Activated naive CD4-positive, alpha-beta T cell treated with anti-CD3 and anti-CD28 coated beads for 36 hours (primary cell): ENCODE measurements around the gene IL27RA. TPM values are rescaled to one million over a fixed set of nuclear protein-coding genes. Genes with fewer than 3 reads are reported as not detected.

Experiments
- CTCF ChIA-PET: fragments of 350-600 bp; sonication (Branson Sonifier 250); formaldehyde crosslinking; loops from one replicate; lab custom pipeline; 2021; ENCODE audit warnings: antibody characterized with exemption; lab: Charles Lee
- DNase-seq: peaks from one replicate; pipeline ENCODE4 v3.0.0-alpha.2; 2020
- H3K27ac Mint-ChIP-seq: one replicate; pipeline ENCODE4 v1.8.0; 2021; ENCODE audit warnings: mild to moderate bottlenecking, mixed read lengths
- H3K27me3 Mint-ChIP-seq: one replicate; pipeline ENCODE4 v1.8.0; 2021; ENCODE audit warnings: low read depth, mixed read lengths
- H3K36me3 Mint-ChIP-seq: one replicate; pipeline ENCODE4 v1.8.0; 2021; ENCODE audit warnings: low read depth, mixed read lengths
- H3K4me1 Mint-ChIP-seq: one replicate; pipeline ENCODE4 v1.8.0; 2021; ENCODE audit warnings: low read depth, mixed read lengths
- H3K4me3 Mint-ChIP-seq: one replicate; pipeline ENCODE4 v1.8.0; 2021; ENCODE audit warnings: mild to moderate bottlenecking, moderate library complexity, mixed read lengths
- H3K9me3 Mint-ChIP-seq: one replicate; pipeline ENCODE4 v1.8.0; 2021; ENCODE audit warnings: mixed read lengths
- intact Hi-C: fragments of 100-400 bp; cut with micrococcal nuclease; formaldehyde crosslinking; loops from one replicate; pipeline ENCODE4 v1.15.1; 2023
- total RNA-seq, 2 experiments: library from RNA; stranded (reverse); gene quantifications; one replicate each; pipeline ENCODE4 v1.2.3, GENCODE V29; 2021

IL27RA gene
- total RNA-seq, 2 experiments from 2014 or later = 59.3 to 59.4 TPM

DNA sequence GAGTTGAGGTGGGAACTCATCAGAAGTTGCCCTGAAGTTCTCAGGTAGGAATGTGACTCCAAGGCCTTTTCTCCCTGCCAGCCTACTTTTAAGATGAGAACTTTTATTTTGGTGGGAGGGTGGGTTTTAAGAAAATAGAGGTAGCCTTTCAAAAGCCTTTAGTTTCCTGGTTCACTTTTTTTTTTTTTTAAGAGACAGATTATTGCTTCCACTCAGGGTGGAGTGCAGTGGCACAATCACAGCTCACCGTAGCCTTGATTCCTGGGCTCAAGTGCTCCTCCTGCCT, 51.1 kb downstream of the IL27RA start:
- H3K27me3 Mint-ChIP-seq = no peaks in the 10 kb centered on the region
- H3K27ac Mint-ChIP-seq = no peak overlapping the region
- CTCF ChIA-PET = interaction anchor here (1.0 to 1.4 kb wide), 4 partner anchors 11 to 202 kb away, joined by 3 to 6 read pairs (median 4); partner anchors contain the start of gene ASF1B
- intact Hi-C loops = loop anchor here (5.0 kb wide), 1 partner anchor 285 kb away; the partner anchor contains the start of gene ZSWIM4
- H3K9me3 Mint-ChIP-seq = no peaks in the 10 kb centered on the region
- no peaks in the 10 kb centered on the region for H3K36me3 Mint-ChIP-seq
- H3K4me1 Mint-ChIP-seq = peaks cover 11% of the 10 kb centered on the region
- no peak for DNase-seq
- peak overlapping the region; percentile 95 for H3K4me3 Mint-ChIP-seq

DNA sequence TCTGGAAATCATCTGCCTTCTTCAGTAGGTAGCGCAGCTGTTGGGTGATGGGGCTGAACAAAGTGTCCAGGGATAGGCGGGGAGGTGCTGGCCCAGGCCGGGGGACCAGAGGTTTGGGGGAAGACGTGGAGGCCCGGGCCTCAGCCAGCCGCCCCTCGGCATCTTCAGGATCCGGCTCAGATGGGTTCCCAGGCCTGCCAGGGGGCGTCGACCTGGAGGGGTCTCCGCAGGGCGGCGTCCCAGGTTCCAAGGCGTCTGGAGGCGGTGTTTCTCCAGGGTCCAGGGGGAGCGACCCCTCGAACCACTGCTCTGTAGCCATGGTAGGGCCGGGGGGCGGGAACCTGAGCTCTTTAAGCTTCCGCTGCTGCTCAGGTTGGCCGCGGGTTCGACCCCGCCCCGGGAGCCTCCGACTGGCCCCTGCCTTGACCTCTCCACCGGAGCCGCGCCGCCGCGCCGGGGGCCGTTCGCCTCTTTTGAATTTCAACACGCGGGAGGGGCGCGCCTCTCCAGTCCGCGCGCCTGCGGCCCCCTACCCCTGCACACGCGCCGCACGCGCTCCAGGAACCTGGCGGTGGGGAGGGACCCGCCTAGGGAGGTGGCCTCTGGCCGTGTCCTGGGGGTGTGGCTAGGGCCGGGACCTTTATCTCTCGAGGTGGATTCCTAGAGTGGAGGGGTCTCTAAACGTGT, 53.9 kb downstream of the IL27RA start, which contains the start of gene C19orf67:
Gene C19orf67 (minus strand): TSS at position 475 of the 687 bp plus-strand sequence. CDS start 156 bp downstream, at position 319.
- intact Hi-C loops = no loop called here
- Mint-ChIP-seq H3K9me3 (no peaks in the 10 kb centered on the region), H3K4me1 (peaks cover 20% of the 10 kb centered on the region), H3K27me3 (no peaks in the 10 kb centered on the region), H3K36me3 (peaks cover 9% of the 10 kb centered on the region), H3K4me3 (no peak within 1 kb of the TSS), H3K27ac (no peak within 1 kb of the TSS)
- DNase-seq = no peak
- CTCF ChIA-PET = interaction anchor here (1.1 kb wide), 1 partner anchor 51 kb away, joined by 4 read pairs; the partner anchor contains the start of gene ASF1B

DNA sequence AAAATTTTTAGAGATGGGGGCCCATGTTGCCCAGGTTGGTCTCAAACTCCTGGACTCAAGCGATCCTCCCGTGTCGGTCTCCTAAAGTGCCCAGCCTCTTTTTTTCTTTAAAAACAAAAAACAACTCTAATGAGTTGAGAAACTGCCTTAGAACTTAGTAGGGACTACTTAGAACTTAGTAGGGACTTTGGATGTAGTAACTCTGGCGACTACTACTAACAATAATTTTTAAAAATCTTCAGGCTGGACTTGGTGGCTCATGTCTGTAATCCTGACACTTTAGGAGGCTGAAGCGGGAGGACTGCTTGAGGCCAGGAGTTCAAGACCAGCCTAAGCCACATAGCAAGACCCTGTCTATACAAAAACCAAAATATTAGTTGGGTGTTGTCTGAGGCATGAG, 54.5 kb downstream of the IL27RA start:
- Mint-ChIP-seq H3K27me3 (no peaks in the 10 kb centered on the region), H3K36me3 (peaks cover 9% of the 10 kb centered on the region), H3K27ac (no peak overlapping the region), H3K4me1 (peaks cover 19% of the 10 kb centered on the region), H3K9me3 (no peaks in the 10 kb centered on the region), H3K4me3 (no peak overlapping the region)
- no peak for DNase-seq
- intact Hi-C loops = no loop called here
- CTCF ChIA-PET = no interaction called here

DNA sequence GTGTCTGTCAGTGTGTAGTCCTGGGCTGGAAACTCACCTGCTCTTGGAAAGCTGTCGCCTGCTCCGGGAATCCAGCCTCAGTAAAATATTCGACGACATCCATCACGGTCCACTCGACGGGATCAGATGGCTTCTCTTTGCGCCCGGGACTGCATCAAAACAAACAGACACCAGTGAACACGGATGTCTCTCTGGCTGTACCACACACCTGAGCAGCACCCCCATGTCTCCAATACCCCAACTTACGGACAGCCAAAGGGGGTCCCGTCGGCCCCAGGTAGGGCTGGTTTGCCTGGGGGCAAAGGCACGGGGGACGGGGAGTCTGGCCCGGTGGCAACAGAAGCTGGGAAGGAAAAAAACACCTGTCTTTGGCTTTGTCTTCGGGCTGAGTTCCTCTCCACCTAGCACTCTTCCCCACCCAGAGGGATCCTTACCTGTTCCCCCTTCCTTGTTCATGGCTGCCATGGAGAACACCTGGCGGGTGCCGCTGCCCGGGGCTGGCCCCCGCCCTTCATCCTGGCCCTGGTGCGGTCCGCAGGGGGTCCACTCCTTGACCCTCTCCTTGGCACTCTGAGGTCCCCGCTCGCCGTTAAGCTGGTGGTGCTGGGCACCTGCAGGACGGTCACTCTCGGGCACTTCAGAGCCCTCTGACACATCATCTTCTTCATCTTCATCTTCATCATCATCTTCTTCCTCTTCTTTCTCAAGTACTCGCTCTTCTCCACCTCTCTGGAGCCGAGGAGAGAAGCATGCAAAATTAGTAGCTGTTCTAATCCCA, 57.3 kb downstream of the IL27RA start:
- DNase-seq = no peak
- H3K27ac Mint-ChIP-seq = peak overlapping the region; percentile 71
- H3K4me1 Mint-ChIP-seq = peaks cover 24% of the 10 kb centered on the region
- H3K4me3 Mint-ChIP-seq = peak overlapping the region; percentile 79
- CTCF ChIA-PET = interaction anchor here (2.1 kb wide), 1 partner anchor 13 kb away, joined by 5 read pairs; no protein-coding TSS in a partner anchor
- peaks cover 15% of the 10 kb centered on the region for H3K9me3 Mint-ChIP-seq
- H3K36me3 Mint-ChIP-seq = peaks cover 16% of the 10 kb centered on the region
- intact Hi-C loops = no loop called here
- H3K27me3 Mint-ChIP-seq = no peaks in the 10 kb centered on the region

DNA sequence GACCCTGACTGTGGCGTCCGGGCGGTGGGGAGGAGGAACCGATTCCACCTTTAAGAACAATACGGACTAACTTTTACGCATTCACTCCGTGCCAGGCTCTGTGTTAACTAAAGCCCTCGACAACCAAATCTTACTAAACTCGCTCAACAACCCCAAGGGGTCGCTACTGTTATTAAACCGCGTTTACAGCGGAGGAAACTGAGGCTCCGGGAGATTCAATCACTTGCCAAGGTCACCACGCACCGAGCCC, 57.8 kb downstream of the IL27RA start:
- peak; percentile 33 for DNase-seq
- Mint-ChIP-seq H3K27ac (peak overlapping the region; percentile 71), H3K4me3 (peak overlapping the region; percentile 79), H3K4me1 (peaks cover 24% of the 10 kb centered on the region), H3K9me3 (peaks cover 15% of the 10 kb centered on the region), H3K27me3 (no peaks in the 10 kb centered on the region), H3K36me3 (peaks cover 16% of the 10 kb centered on the region)
- intact Hi-C loops = no loop called here
- CTCF ChIA-PET = interaction anchor here (2.1 kb wide), 1 partner anchor 14 kb away, joined by 5 read pairs; no protein-coding TSS in a partner anchor

DNA sequence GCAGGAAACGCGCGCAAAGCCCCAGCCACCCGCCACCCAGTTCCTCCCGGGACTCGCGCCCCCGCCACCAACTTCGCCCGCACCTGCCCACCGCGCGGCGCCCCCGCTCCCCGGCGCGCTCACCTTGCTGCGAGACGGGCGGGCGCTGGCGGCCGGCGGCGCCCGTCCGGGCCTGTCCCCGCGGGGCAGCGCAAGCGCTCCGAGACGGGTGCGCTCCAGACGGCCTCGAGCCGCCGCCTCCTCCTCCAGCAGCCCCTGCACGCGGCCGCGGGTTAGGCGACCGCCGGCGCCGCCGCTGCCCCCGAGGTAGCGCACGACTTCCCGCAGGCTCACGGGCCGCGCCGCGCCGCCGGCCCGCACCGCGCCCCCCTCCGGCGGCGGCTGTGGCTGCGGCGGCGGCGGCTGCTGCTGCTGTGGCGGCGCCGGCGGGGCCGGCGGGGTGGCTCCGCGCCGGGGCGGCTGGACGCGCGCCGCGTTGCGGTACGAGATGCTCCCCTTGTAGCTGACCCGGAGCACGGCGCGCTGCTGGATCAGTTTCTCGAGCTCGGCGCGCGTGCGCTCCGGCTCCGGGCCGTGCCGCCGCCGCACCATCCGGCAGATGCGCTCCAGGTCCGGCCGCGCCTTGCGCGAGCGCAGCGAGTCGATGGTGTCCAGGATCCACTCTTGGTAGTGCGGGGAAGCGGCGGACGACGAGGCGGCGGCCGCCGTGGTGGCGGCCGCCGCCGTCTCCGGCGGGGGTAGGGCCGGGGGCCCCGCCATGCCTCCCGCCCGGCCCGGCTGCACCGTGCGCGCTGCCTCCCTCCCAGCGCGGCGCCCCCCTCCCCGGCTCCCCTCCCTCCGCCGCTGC, 58.3 kb downstream of the IL27RA start:
- Mint-ChIP-seq H3K4me3 (peak overlapping the region; percentile 79), H3K4me1 (peaks cover 24% of the 10 kb centered on the region), H3K36me3 (peaks cover 18% of the 10 kb centered on the region), H3K27me3 (no peaks in the 10 kb centered on the region), H3K9me3 (peaks cover 15% of the 10 kb centered on the region), H3K27ac (peak overlapping the region; percentile 71)
- peak; percentile 41 for DNase-seq
- intact Hi-C loops = no loop called here
- CTCF ChIA-PET = interaction anchor here (1.0 to 2.1 kb wide), 2 partner anchors 14 to 47 kb away, joined by 4 to 5 read pairs; partner anchors contain the start of gene ASF1B

DNA sequence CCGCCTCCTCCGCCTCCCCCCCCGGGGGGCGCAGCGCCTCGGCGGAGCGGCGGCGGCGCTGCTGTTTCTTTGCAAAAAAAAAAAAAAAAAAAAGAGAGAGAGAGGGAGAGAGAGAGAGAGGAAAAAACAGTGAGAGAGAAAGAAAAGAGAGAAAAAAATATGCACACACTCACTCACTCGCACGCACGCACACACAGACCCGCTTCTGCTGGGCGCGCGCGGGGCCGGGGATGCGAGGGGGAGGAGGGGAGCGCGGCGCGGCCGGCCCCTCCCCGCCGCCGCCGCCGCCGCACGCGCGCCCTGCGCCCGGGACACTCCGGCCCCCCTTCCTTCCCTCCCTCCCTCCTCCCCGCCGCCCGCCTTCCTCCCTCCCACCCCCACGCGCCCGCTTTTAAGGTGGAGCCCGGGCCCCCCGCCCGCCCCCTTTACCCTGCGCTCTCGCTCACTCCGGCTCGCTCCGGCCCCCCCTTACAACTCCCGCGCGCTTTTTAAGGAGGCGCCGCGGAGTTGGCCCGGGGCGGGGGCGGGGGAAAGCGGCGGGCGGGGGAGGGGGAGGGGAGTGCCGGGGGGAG, 59.0 kb downstream of the IL27RA start, which contains the start of gene SAMD1:
Gene SAMD1 (minus strand): TSS at position 243 of the 572 bp plus-strand sequence.
- intact Hi-C loops = loop anchor here (1.0 kb wide), 4 partner anchors 9 to 46 kb away; partner anchors contain the start of genes ASF1B and PRKACA
- peak within 1 kb of the TSS; percentile 97 for H3K27ac Mint-ChIP-seq

DNA sequence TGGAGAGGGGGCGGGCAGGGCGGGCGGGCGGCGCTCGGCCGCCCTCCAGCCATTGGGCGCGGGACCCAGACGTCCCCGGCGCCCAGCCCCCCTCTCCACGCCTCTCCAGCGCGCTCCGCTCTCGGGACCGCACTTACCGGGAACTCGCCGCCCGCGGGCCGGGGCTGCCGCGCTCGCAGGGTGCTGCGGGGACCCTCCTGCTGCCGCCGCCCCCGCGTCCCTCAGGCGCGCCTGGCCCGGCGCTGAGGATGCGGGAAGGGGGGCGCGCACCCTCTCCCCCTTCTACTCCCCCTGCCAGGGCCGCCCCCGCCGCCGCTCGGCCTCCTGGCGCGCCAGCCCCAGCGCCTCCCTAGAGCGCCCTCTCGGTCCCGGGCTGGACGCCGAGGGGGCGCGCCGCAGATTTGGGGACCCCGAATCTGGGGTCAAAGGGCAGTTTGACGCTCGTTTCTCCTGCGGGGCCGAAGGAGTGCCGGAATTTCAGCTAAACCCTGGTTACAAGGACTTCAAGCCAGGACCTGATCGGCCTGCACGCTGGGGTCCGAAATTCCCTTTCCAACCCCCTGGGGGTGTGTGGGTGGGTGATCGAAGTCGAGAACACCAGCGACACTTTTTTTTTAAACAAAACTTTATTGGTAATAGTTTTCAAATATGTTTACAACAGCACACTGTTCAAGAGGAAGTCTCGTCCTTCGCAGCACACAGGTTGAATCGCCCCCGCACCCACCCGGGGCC, 59.7 kb downstream of the IL27RA start:
- Mint-ChIP-seq H3K27me3 (no peaks in the 10 kb centered on the region), H3K4me1 (peaks cover 24% of the 10 kb centered on the region), H3K9me3 (peaks cover 15% of the 10 kb centered on the region), H3K27ac (peak overlapping the region; percentile 97), H3K4me3 (peak overlapping the region; percentile 96), H3K36me3 (peaks cover 18% of the 10 kb centered on the region)
- intact Hi-C loops = loop anchor here (1.0 kb wide), 4 partner anchors 10 to 45 kb away; partner anchors contain the start of genes ASF1B and PRKACA
- peak; percentile 78 for DNase-seq
- CTCF ChIA-PET = interaction anchor here (0.6 to 1.0 kb wide), 4 partner anchors 22 to 344 kb away, joined by 3 to 4 read pairs (median 3); partner anchors contain the start of gene ASF1B

More for the DNA sequence above, 59.0 kb downstream of the IL27RA start, which contains the start of gene SAMD1:
- DNase-seq = peak; percentile 84
- Mint-ChIP-seq H3K27me3 (no peaks in the 10 kb centered on the region), H3K9me3 (peaks cover 15% of the 10 kb centered on the region), H3K36me3 (peaks cover 18% of the 10 kb centered on the region), H3K4me3 (peak within 1 kb of the TSS; percentile 96), H3K4me1 (peaks cover 24% of the 10 kb centered on the region)
- CTCF ChIA-PET = interaction anchor here (0.6 to 1.0 kb wide), 2 partner anchors 46 to 256 kb away, joined by 3 to 4 read pairs; partner anchors contain the start of gene ASF1B

DNA sequence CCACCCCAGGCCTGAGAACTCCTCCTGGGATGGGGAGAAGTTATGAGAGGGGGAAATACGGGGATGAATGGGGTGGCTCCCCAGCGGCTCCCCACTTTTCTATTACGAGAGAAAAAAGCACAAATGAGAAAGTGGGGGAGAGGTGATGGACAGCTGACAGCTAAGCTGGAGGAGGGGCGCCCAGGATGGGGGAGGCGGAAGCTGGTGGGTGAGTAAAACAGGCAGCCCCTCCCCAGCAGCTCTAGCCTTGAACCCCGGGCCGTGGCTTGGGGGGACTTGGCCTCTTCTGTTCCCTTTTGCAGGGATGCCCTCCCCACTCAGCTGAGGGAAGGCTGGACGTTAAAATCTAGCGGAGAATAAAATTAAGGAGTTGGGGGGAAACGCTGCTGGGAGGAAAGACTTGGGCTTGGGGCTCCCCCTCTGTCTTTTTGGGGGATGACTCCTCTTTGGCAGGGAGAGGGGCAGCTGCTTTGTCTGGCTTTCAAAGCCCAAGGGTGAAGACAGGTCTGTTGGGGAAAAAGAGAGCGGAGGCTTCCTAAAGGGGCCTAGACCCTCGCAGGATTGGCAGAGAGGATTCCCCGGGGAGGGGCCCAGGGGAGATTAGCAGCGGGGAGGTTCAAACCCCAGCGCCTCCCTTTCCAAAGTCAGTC, 60.4 kb downstream of the IL27RA start:
- Mint-ChIP-seq H3K9me3 (peaks cover 15% of the 10 kb centered on the region), H3K4me1 (peaks cover 24% of the 10 kb centered on the region), H3K36me3 (peaks cover 22% of the 10 kb centered on the region), H3K27ac (peak overlapping the region; percentile 97), H3K4me3 (peak overlapping the region; percentile 96), H3K27me3 (no peaks in the 10 kb centered on the region)
- CTCF ChIA-PET = interaction anchor here (0.9 to 1.0 kb wide), 3 partner anchors 22 to 344 kb away, joined by 3 to 4 read pairs (median 3); partner anchors contain the start of gene ASF1B
- intact Hi-C loops = loop anchor here (1.0 kb wide), 4 partner anchors 11 to 44 kb away; partner anchors contain the start of genes ASF1B and PRKACA
- DNase-seq = peak; percentile 68

DNA sequence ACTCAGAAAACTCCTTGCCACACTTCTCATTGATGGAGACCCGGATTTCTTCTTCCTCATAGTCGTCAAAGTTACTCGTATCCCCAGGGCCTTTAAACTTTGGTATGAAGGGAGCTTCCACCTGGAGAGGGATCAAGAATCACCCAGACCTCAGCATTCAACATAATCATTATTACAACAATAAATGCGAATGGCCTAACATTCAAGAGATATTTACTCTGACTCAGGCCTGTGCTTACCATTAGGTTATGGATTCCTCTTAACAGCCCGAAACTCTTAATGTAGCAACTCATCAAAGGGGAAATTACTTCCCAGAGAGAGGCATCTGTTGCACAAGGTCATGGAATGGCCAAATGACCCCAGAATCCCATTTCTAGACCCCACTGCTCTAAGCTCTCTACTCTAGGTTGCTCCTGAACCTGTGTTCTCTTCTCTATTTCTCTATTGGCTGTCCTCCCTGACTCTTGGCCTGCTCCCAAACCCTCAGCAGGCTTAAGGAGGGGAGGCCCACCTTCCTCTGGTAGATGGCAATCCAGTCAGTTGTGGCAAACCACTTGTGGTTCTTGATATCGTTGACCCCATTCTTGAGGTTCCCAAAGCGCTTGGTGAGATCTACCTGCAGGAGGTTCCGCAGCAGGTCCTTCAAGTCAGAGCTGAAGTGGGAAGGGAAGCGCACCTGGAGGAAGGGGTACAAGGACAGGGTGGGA, 61.7 kb downstream of the IL27RA start:
- CTCF ChIA-PET = interaction anchor here (1.1 to 1.2 kb wide), 2 partner anchors 22 to 43 kb away, joined by 4 to 5 read pairs; partner anchors contain the start of gene ASF1B

More for the DNA sequence above, 61.7 kb downstream of the IL27RA start:
- Mint-ChIP-seq H3K27ac (no peak overlapping the region), H3K4me3 (peak overlapping the region; percentile 27), H3K9me3 (peaks cover 15% of the 10 kb centered on the region), H3K4me1 (peaks cover 20% of the 10 kb centered on the region), H3K36me3 (peaks cover 19% of the 10 kb centered on the region), H3K27me3 (no peaks in the 10 kb centered on the region)
- intact Hi-C loops = no loop called here
- DNase-seq = no peak
